Activated naive CD8-positive, alpha-beta T cell treated with anti-CD3 and anti-CD28 coated beads for 36 hours (primary cell): ENCODE results near the gene SPEF2. TPM values are rescaled to one million over a fixed set of nuclear protein-coding genes. Genes with fewer than 3 reads are reported as not detected.

Experiments used
- DNase-seq: peaks from one replicate; pipeline ENCODE4 v3.0.0; 2021
- H3K27ac Mint-ChIP-seq: one replicate; pipeline ENCODE4 v1.8.0; 2022; ENCODE audit warnings: mild to moderate bottlenecking, moderate library complexity, mixed read lengths
- H3K27me3 Mint-ChIP-seq: one replicate; pipeline ENCODE4 v1.8.0; 2022; ENCODE audit warnings: mild to moderate bottlenecking, mixed read lengths
- H3K36me3 Mint-ChIP-seq: one replicate; pipeline ENCODE4 v1.8.0; 2021; ENCODE audit warnings: mild to moderate bottlenecking, mixed read lengths
- H3K4me1 Mint-ChIP-seq: one replicate; pipeline ENCODE4 v1.8.0; 2021; ENCODE audit warnings: mixed read lengths
- H3K4me3 Mint-ChIP-seq: one replicate; pipeline ENCODE4 v1.8.0; 2022; ENCODE audit warnings: mild to moderate bottlenecking, moderate library complexity, mixed read lengths
- H3K9me3 Mint-ChIP-seq: one replicate; pipeline ENCODE4 v1.8.0; 2022; ENCODE audit warnings: mixed read lengths
- total RNA-seq, 2 experiments: library from RNA; stranded (reverse); gene quantifications; one replicate each; pipeline ENCODE4 v1.2.3, GENCODE V29; 2021

The SPEF2 gene
- total RNA-seq, 2 experiments from 2014 or later: 6.0 to 6.1 TPM

DNA sequence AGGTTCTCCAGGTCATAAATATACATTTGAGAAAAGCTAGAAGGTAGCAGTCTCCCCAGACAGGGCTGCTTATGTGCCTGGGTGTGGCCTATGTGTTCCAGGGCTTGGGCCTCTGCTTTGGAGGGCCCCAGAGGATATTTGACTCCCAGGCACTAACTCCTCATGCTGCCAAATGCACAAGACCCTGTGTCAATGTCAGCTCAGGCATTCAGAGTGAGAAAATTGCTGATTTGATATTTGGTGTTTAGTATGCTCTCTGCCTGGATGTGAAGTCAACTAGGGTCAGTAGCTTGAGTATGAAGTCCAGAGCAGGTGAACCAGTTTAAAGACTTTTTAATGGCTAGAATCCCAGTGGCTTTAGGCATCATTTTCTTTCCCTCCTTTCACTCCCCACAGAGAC lies 181.5 kb downstream of the SPEF2 start:
- Mint-ChIP-seq H3K36me3 (peaks cover 24% of the 10 kb centered on the region), H3K27me3 (no peaks in the 10 kb centered on the region), H3K4me1 (peaks cover 71% of the 10 kb centered on the region), H3K27ac (no peak overlapping the region), H3K4me3 (no peak overlapping the region), H3K9me3 (peaks cover 7% of the 10 kb centered on the region)
- no peak for DNase-seq

DNA sequence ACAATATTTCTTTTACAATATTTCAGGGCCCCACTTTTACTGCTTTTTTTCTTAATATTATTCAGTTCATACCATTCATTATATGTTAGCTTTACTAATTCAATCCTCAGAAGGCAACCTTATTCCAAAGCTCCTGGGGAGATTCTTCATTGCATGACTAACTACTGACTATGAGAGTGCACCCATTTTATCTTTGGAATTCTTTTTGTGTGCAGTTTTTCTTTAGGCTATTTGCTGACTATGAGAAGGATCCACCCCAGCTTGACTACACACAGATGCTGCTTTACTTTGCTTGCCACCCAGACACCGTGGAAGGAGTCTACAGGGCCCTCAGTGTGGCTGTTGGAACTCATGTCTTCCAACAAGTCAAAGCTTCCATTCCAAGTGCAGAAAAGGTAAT lies 182.1 kb downstream of the SPEF2 start:
- DNase-seq: no peak
- Mint-ChIP-seq H3K4me3 (no peak overlapping the region), H3K9me3 (peaks cover 6% of the 10 kb centered on the region), H3K27ac (no peak overlapping the region), H3K27me3 (no peaks in the 10 kb centered on the region), H3K4me1 (peaks cover 71% of the 10 kb centered on the region), H3K36me3 (peaks cover 24% of the 10 kb centered on the region)

DNA sequence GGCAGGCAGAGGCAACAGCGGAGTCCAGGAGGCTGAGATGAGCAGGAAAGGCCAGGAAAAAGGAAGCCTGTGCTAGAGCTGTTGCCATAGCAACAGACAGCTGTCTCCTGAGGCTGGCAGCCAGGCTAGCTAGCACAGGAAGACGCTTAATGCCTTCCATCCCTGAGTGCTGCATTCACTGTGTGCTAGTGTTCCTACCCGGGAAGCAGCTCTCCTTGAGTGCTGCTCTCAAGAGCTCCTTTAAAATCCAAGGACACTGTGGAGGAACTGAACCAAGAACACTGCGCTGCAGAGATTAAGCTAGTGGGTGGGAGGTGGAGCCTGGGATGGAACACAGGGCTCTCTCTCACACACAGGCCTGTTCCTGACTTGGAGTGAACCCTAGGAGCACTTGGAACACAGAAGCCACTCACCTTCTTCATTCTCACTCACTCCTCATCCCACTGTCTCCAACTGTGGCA lies 185.6 kb downstream of the SPEF2 start:
- Mint-ChIP-seq H3K27ac (peak overlapping the region; percentile 40), H3K9me3 (peaks cover 2% of the 10 kb centered on the region), H3K27me3 (no peaks in the 10 kb centered on the region), H3K4me3 (no peak overlapping the region), H3K36me3 (peaks cover 20% of the 10 kb centered on the region), H3K4me1 (peaks cover 62% of the 10 kb centered on the region)
- DNase-seq: no peak

DNA sequence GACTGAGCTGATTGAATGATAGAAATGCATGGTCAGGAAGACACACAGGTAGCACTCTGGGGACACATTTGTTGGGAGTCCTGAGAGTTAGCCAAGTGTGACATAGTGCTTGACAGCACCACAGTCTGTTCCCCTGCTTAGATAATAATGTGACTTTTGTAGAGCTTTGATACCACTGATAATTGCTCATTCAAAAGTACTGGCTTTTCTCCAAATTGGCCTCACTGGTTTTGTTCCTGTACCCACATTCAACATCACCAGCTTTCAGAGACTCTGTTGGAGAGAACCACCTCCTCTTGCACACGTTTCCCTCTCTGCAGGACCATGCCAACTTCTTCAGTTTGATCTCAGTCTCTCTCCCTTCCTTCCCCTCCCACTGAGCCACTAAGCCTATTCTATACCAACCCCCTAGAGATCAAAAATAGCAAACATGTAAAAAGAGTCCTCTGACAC lies 186.6 kb downstream of the SPEF2 start:
- H3K27me3 Mint-ChIP-seq: no peaks in the 10 kb centered on the region
- H3K4me1 Mint-ChIP-seq: peaks cover 63% of the 10 kb centered on the region
- H3K27ac Mint-ChIP-seq: peak overlapping the region; percentile 28
- H3K9me3 Mint-ChIP-seq: no peaks in the 10 kb centered on the region
- H3K36me3 Mint-ChIP-seq: peaks cover 23% of the 10 kb centered on the region
- no peak overlapping the region for H3K4me3 Mint-ChIP-seq
- DNase-seq: no peak

DNA sequence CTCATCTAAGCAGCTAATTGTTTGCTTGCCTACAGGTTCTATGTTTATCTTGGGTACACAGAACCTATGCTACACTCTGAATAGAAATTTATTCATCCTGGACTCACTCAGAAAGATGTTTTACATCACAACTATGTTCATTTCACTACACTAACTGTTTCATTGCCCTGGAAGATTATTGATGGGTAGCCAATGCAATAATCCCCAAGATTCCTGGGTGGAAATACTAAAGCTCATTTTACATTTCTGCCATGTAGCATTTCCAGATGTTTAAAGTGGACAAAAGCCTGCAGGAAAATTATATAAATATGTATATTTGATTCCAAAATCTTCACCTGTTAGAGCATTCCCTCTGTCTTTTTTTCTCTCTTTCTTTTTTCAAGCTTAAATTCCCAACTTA lies 187.2 kb downstream of the SPEF2 start:
- peaks cover 63% of the 10 kb centered on the region for H3K4me1 Mint-ChIP-seq
- H3K27ac Mint-ChIP-seq: peak overlapping the region; percentile 28
- no peak overlapping the region for H3K4me3 Mint-ChIP-seq

DNA sequence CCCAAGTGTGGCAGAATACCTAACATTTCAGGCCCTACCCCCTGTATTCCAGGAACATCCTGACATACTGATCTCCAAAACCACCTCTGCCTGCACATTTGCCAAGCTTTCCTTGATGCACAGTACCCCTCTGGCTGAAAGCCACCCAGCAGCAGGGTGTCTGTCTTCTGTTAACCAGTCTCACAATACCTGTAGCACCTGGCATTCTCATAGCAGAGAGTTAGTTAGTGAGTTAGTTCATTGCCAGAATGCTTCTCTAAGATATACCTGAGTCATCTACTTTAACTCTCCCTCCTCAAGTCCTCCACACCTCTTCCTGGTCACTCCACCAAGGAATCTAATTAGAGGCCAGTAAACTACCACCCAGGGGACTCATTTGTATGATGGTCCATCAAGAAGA lies 192.9 kb downstream of the SPEF2 start:
- H3K27ac Mint-ChIP-seq: peak overlapping the region; percentile 88
- no peak for DNase-seq
- peaks cover 2% of the 10 kb centered on the region for H3K9me3 Mint-ChIP-seq
- H3K4me3 Mint-ChIP-seq: peak overlapping the region; percentile 7
- peaks cover 24% of the 10 kb centered on the region for H3K36me3 Mint-ChIP-seq
- H3K4me1 Mint-ChIP-seq: peaks cover 60% of the 10 kb centered on the region
- no peaks in the 10 kb centered on the region for H3K27me3 Mint-ChIP-seq

More for the DNA sequence above, 187.2 kb downstream of the SPEF2 start:
- no peaks in the 10 kb centered on the region for H3K9me3 Mint-ChIP-seq
- H3K27me3 Mint-ChIP-seq: no peaks in the 10 kb centered on the region
- peaks cover 23% of the 10 kb centered on the region for H3K36me3 Mint-ChIP-seq
- no peak for DNase-seq

DNA sequence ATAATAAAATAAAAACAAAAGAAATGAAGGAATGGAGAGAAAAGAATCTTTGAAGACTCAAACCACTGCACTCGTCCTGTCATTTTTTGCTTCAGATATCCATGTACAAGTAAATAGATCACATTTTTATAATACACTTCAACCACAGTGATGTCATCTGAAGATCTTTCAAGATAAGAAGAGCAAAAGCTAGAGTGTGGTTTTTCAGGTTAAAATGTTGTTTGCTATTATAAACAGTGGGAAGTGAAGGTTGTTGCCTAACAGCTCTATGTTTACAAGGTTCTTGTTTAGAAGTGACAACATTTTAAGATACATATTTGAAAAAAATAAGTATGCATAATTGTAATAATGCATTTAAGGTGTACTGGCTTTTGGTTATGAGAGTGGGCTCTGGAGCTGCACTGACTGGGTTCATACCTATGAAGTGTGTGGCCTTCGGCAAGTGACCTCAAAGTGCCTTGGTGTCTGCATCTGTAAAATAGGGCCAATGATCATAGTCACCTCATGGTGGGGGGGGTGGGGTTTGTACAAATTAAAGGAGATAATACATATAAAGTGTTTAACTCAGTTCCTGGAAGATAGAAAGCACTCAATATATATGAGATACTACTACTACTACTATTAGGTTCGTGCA lies 193.6 kb downstream of the SPEF2 start:
- peaks cover 24% of the 10 kb centered on the region for H3K36me3 Mint-ChIP-seq
- H3K4me1 Mint-ChIP-seq: peaks cover 60% of the 10 kb centered on the region
- H3K27me3 Mint-ChIP-seq: no peaks in the 10 kb centered on the region
- H3K27ac Mint-ChIP-seq: peak overlapping the region; percentile 86
- peaks cover 2% of the 10 kb centered on the region for H3K9me3 Mint-ChIP-seq
- no peak overlapping the region for H3K4me3 Mint-ChIP-seq
- DNase-seq: no peak

DNA sequence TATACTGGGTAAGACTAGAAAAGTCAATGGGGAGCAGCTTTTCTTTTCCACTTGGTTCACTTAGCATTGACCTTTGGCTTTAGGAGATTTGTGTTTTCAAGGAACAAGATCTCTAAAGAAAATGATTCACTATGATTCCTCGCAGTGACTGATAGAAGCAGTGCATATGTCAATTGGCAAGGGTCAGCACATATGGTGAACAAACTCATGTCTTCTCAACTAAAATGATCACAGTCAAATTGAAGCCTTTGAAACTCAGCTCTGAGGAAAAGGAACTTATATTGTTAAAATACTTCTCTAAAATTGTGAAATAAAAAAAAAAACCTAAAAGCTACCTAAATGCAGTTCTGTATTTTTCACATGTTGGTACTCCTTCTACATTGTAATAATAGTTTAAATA lies 195.9 kb downstream of the SPEF2 start:
- H3K4me3 Mint-ChIP-seq: no peak overlapping the region
- H3K27me3 Mint-ChIP-seq: no peaks in the 10 kb centered on the region

DNA sequence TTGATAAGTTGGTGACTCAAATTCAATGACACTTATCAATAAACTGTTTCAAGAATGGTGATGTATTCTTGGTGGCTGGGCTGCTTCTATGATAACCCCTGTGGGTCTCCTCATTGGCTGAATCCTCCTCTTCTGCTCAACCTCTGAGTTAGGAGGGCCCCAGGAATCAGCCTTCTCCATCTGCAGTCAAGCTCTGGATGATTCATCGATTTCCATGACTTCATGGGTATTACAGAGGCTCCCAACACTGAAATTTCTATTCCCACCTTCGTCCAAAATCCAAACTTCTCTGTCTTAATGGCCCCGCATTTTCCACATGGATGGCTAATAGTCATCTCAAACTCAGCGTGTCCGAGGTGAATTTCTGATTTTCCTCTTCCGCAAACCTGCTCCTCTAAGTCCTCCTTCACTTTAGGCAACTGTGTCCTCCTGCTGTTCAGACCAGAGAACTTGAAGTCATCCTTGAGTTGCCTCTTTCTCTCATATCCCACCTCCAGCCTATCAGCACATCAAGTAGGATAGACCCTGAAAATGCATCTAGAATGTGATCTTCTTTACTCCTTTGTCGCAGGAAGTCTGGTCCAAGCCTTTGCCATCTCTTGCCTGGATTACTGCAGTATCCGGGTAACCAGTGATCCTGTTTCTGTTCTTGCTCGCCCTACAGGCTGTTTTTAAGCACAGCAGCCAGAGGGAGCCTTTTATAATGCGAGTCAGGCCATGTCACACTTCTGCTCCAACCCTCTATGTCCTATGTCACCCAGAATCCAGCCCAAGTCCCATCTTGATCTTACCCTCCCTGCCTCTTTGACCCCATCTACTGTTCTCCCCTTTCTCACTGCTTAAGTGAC lies 197.7 kb downstream of the SPEF2 start:
- Mint-ChIP-seq H3K36me3 (peaks cover 18% of the 10 kb centered on the region), H3K27me3 (no peaks in the 10 kb centered on the region), H3K27ac (no peak overlapping the region), H3K4me1 (peaks cover 46% of the 10 kb centered on the region), H3K4me3 (no peak overlapping the region), H3K9me3 (peaks cover 5% of the 10 kb centered on the region)
- peak; percentile 49 for DNase-seq

More for the DNA sequence above, 195.9 kb downstream of the SPEF2 start:
- no peak for DNase-seq
- no peak overlapping the region for H3K27ac Mint-ChIP-seq
- H3K36me3 Mint-ChIP-seq: peaks cover 14% of the 10 kb centered on the region
- peaks cover 45% of the 10 kb centered on the region for H3K4me1 Mint-ChIP-seq
- peaks cover 2% of the 10 kb centered on the region for H3K9me3 Mint-ChIP-seq

DNA sequence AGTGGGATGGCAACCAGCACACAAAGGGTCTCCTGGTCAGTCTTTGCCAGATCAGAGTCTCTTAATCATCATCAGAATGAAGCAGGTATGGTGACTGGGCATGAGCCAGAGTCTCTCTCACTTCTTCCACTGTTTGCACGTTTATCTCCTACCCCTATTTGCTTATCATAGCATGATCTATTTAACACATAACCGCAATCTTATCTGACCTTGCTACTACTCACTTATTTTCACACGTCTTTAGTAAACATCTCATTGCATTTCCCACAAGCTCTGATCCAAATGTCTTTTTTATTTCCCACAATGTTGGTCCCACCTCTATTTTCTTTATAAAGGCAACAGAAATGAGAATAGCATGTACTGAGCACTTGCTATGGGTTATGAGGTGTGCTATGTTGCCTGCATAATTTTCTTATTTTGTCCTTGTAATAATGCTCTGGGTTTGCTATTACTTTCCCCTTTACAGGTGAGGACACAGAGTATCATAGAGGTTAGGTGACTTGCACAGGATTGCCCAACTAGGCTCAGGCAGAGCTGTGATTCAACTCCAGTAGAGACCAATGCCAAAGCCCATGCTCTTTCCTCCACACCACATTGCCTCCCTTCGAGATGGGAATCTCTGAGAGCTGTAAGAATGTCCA lies 199.3 kb downstream of the SPEF2 start:
- no peak overlapping the region for H3K4me3 Mint-ChIP-seq
- peaks cover 45% of the 10 kb centered on the region for H3K4me1 Mint-ChIP-seq
- no peak for DNase-seq
- H3K27ac Mint-ChIP-seq: no peak overlapping the region
- no peaks in the 10 kb centered on the region for H3K27me3 Mint-ChIP-seq
- peaks cover 9% of the 10 kb centered on the region for H3K9me3 Mint-ChIP-seq
- H3K36me3 Mint-ChIP-seq: peaks cover 22% of the 10 kb centered on the region

DNA sequence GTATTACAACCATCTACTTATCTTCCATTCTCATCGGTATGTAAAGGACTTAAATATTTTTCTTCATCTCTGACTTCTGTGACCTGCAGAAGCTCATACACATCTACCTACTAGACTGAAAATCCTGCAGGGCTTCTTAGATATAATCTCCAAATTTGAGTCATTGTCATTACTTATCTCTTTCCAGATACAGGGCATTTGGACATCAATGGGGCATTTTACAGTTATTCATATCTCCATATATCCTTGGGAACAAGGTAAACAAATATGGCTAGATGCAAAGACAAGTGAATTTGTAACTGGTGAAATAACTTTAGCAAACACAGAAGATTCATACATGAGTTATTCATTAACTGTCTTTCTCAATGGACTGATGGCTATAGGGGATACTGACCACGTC lies 201.4 kb downstream of the SPEF2 start:
- no peak overlapping the region for H3K4me3 Mint-ChIP-seq
- H3K27me3 Mint-ChIP-seq: no peaks in the 10 kb centered on the region
- peaks cover 55% of the 10 kb centered on the region for H3K4me1 Mint-ChIP-seq
- DNase-seq: no peak
- H3K36me3 Mint-ChIP-seq: peaks cover 24% of the 10 kb centered on the region
- H3K9me3 Mint-ChIP-seq: peaks cover 9% of the 10 kb centered on the region
- peak overlapping the region; percentile 11 for H3K27ac Mint-ChIP-seq

DNA sequence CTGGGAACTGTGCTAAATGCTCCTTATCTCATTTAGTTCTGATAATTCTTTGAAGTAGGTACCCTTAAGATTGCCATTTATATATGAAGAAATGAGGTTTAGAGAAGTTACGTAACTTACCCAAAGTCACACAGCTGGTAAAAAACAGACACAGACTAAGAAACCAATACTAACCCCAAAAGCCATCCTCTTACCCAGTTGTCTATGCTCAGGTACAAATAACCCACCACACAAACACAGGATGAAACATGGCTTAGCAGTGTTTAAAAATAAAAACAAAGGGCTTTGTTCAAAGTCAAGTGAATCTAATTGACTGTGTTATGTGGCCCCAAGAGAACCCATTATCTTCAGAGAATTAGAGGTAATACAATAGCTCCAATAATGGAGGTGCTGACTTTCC lies 202.0 kb downstream of the SPEF2 start:
- H3K27ac Mint-ChIP-seq: peak overlapping the region; percentile 72
- DNase-seq: no peak
- peaks cover 55% of the 10 kb centered on the region for H3K4me1 Mint-ChIP-seq
- no peaks in the 10 kb centered on the region for H3K27me3 Mint-ChIP-seq
- peaks cover 9% of the 10 kb centered on the region for H3K9me3 Mint-ChIP-seq
- H3K36me3 Mint-ChIP-seq: peaks cover 30% of the 10 kb centered on the region
- no peak overlapping the region for H3K4me3 Mint-ChIP-seq

DNA sequence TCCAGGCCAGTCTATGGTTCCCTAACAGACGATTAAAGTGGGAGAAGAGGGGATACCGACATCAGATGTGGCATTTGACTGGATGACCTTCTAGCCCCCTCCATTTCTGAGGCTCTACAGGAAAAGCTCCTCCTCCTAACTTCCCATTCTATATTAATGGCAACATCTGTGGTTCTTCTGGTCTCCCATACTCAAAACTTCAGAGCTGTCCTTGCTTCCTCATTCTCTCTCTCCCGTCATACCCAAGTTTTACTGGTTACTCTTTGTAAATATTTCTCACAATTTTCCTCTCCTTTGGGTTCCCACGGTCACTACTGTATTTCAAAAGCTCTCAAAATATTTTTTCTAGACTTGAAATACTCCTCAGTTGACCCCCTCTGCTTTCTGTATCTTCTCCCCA lies 203.1 kb downstream of the SPEF2 start:
- Mint-ChIP-seq H3K4me1 (peaks cover 65% of the 10 kb centered on the region), H3K27ac (peak overlapping the region; percentile 72), H3K36me3 (peaks cover 36% of the 10 kb centered on the region), H3K4me3 (no peak overlapping the region), H3K27me3 (no peaks in the 10 kb centered on the region), H3K9me3 (peaks cover 9% of the 10 kb centered on the region)
- DNase-seq: no peak

DNA sequence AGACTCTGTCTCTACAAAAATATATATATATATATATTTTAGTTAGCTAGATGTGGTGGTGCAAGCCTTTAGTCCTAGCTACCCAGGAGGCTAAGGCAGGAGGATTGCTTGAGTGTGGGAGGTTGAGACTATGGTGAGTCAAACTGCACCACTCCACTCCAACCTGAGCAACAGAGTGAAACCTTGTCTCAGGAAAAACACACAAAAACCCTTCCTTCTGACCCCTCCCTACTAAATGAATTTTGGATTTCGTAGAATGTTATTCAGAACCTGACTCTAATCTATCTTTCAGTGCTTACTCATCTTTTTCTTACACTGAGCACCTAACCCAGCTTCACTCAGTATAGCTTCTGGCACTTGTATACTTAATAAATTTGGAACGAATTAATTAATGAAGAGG lies 203.8 kb downstream of the SPEF2 start:
- peaks cover 36% of the 10 kb centered on the region for H3K36me3 Mint-ChIP-seq
- H3K4me3 Mint-ChIP-seq: no peak overlapping the region
- H3K27ac Mint-ChIP-seq: peak overlapping the region; percentile 94
- peaks cover 9% of the 10 kb centered on the region for H3K9me3 Mint-ChIP-seq
- DNase-seq: no peak
- H3K27me3 Mint-ChIP-seq: no peaks in the 10 kb centered on the region
- peaks cover 71% of the 10 kb centered on the region for H3K4me1 Mint-ChIP-seq

DNA sequence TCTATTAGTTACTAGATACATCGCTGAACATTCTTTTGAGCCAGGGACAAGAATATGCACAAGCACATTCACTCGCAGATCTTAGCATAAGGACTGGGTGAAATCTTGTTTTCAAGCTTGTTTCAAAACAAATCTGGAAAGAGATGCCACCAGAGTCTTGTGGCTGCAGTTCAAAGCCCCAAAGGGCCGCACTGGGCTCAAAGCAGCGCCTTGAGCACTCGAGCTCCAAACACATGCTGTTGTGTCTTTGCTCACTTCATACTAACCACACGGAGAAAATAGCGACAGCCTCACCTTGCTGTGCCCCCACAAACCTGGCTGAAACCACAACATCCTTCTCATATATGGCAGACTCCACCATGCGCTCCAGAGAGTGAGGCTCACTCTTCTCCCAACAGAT lies 204.8 kb downstream of the SPEF2 start:
- DNase-seq: peak; percentile 53
- Mint-ChIP-seq H3K27ac (peak overlapping the region; percentile 94), H3K4me3 (peak overlapping the region; percentile 61), H3K9me3 (peaks cover 9% of the 10 kb centered on the region), H3K4me1 (peaks cover 81% of the 10 kb centered on the region), H3K36me3 (peaks cover 36% of the 10 kb centered on the region), H3K27me3 (no peaks in the 10 kb centered on the region)
